Right ventricle myocardium inferior (tissue), 1 donor: ENCODE measurements around the gene NRP1. TPM values are rescaled to one million over a fixed set of nuclear protein-coding genes. Genes with fewer than 3 reads are reported as not detected.
A peak's percentile ranks its signal among the peaks of the same experiment; 100 is the strongest.

ENCODE experiments used
- ATAC-seq: fragments of 200-7000 bp; cut with Tn5 transposase; one replicate; pipeline ENCODE4 v1.9.1; 2020; ENCODE audit warnings: mild to moderate bottlenecking, moderate library complexity
- DNase-seq: peaks from one replicate; pipeline ENCODE4 v3.0.0; 2021; ENCODE audit errors: missing footprints
- intact Hi-C: fragments of 100-400 bp; cut with DNase I; formaldehyde crosslinking; loops from one replicate; pipeline ENCODE4 v1.11.0; 2022
- total RNA-seq: library from RNA; stranded (reverse); fragmentation: NEBNext Ultra II Directional; extraction: Animal tissue kit (Norgen Biotek cat#: 25700); gene quantifications from one replicate; pipeline ENCODE4 v1.2.1, GENCODE V29; 2021
- donor health status: DM: no; HTN: yes; CAD: no; lungs with severe emphysema.

The NRP1 gene
- total RNA-seq, 1 donor from 2014 or later, result 175 TPM

DNA sequence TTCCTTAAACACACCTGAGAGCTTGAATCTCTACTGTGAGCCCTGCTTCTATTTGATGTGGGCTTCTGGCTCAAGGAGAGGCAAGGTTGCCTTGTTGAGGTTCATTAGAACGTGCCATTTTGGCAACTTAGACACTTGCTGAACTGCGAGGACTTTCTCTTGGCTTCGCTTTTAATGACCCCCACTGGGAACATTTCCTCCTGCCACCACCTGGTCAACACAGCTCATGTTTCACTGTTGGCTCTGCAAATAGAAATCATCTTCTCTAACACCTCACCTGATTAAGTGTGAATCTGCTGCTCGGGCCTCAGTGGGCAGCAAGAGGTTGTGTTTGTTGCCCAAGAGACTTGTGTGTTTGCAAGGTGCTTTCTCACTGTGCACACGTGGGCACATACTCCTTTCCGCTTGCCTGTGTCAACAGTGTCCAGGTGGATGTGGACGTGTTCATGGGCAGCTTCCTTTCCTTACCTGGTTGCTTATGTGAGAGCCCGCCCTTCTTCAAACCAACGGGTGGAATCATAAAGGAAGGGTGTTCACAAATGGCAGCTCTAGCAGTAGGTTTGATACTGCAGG is 147.0 kb downstream of the NRP1 start:
- intact Hi-C loops, result no loop called here

DNA sequence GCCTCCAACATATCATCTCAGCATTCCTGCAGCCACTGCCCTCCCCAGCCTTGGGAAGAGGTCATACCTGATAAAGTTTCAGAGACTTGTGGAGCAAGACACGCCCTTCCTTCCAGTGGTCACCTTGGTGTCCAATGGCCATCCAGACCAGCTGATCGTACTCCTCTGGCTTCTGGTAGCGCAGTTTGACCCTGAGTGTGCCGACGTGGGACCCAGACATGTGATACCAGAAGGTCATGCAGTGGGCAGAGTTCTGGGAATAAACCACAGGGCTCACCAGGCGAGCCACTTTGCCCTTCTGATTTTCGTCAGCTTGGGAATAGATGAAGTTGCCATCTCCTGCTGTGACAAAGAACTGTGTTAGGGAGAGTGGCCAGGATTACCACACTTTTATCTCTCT is 148.3 kb downstream of the NRP1 start:
- ATAC-seq, result no peak
- intact Hi-C loops, result no loop called here
- no peak for DNase-seq

More for the DNA sequence above, 147.0 kb downstream of the NRP1 start:
- DNase-seq (no peak), ATAC-seq (no peak)

DNA sequence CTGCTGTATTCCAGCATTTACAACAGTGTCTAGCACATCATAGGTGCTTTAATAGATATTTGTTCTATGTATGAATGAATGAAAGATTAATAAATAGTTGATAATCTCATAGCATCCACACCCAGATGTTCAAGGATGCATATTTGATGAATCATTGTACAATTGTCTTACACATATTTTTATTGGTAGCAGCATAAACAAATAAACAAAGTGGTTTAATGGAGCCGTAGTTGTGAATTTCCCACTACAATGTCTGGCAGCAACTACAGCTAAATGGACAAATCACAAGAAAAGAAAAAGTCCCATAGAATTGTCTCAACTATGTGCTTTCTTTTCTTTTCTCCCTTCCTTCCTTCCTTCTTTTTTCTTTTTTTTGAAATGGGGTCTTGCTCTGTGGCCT is 150.8 kb downstream of the NRP1 start:
- intact Hi-C loops, result no loop called here

DNA sequence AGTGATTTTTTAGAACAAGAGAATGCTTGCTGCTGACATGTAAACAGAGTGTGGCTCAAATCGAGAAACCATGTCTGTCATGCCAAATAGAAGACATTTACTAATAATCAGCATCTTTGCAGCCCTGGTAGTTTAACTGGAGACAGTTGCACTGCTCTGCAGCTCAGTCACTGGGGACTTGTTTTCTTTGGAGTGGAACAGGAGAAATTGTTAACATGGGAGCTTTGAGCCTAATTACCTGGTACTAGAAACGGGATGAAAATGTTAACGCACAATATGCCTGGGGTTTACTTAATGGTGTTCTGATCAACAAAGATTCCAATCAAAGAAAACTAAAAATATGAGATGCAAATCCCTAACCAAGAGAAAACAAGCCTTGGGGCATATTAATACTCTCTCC is 153.5 kb downstream of the NRP1 start:
- ATAC-seq (no peak), DNase-seq (no peak)
- intact Hi-C loops, result no loop called here

More for the DNA sequence above, 150.8 kb downstream of the NRP1 start:
- DNase-seq (no peak), ATAC-seq (no peak)

DNA sequence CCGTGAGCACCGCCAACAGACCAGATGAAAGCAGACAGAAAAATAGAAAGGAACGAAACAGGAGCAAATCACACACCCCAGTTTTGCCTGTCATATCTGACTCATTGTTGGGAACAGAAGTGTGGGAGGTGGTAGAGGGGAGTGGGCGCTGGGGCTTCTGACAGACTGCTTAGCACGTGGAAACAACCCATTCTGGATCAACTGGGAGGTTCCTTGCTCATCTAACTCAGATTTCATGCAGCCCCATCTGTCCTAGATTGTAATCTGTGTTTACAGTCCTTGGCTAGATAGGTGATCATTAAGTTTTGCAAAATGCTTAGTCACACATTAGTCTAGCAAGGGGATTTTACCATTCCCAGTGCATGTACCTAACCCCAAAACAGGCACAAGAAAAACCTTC is 154.1 kb downstream of the NRP1 start:
- DNase-seq (no peak), ATAC-seq (no peak)
- intact Hi-C loops, result no loop called here

DNA sequence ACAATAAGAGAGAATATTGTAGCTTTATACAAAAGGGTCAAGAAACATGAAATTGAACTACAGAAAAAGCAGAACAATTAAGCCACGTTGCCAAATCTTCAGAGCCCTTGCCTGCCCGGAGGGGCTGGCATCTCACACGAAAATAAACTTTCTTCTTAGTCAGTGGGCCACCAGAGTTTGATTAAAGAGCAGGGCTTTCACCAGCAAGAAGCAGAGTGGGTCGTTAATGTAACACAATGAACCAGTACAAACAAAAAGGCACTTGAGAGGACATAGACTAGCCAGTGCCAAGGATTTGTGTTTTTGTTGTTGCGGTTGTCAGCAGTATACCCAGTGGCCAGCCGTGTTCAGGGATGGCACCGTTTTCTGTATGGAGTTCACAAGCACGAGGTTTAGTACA is 155.4 kb downstream of the NRP1 start:
- intact Hi-C loops, result no loop called here
- ATAC-seq (peak; percentile 30), DNase-seq (no peak)

DNA sequence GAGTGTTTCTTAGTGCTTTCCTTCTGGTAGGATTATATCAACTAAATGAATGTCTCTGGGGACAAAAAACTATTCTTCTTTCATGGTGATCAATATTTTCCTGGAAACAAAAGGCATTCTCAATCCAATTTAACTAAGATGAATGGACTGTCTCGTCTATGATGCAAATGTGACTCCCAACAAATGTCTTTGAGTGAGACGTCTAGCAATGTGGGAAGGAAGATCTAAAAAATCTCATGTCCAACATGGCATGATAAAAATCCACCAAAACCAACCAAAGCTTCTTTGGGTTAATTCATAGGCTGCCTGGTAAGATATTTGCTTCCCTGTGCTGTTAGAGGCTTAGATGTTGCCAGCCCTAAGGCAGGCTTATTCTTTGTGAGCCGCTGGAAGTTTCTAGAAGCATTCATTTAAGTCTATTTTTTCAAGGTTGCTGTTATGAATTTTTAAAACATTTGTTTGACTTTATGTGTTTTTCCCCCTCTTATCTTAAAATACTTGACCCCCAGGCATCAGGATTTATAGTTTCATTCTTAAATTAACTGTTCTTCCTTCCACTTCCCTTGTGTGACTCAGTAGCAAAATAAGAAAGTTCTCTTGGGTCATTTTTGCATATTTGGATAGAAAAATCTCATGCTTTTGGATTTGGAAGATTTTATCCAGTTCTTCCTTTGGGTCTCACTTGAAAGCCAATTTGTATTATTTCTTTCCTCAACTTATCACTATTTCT is 156.3 kb downstream of the NRP1 start:
- DNase-seq (no peak), ATAC-seq (no peak)
- intact Hi-C loops, result no loop called here

DNA sequence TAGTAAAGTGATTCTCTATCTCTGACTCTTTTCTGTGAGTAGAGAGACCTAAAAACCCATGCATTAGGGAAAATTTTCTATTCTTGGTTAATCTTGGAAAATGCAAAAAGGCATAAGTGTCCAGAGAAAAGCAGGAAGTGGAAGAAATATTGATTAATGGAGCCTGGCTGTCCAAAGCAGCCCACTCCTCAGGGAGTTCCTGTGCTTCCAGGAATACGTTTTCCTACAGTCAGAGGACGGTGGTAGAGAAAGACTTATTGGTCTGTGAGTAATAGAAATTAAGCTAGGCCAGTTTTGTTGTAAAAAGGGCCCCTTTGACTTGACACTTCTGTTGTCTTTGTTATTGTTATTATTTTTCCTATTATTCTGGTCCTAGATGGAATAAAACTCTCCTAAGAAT is 157.8 kb downstream of the NRP1 start:
- DNase-seq (no peak), ATAC-seq (no peak)
- intact Hi-C loops, result no loop called here

DNA sequence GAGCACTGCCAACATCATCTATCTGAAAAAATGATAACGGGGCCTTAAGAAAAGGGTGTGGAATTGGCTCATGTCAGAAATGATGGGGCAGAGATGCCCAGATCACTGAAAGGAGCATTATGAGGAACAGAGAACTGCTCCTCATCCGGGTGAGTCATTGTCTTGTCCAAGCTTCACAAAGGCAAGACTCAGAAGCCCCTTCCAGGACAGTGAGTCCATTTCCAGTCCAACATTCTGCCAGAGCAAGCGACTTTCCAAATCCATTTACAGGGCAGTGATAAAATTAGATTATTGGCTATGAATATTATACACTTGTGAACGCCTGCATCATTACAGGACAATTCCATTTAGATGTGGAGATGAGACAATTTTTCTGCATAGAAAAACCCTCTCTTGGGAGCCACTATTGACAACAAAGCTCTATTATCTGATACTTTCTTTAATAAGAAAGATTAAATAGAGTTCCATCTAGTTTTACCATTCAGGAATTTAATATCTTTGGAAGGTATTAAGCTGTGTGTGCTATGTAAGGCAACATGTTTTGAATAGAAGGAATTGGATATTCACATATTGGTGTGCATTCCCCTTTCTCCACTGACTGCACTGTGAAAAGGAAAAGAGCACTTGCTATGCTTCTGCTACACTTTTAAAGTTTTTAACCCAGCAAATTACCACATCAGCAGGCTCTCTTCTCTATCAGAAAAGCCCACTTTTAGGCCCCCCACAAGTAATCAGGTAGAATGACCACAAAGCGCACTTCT is 159.6 kb downstream of the NRP1 start:
- intact Hi-C loops, result no loop called here
- DNase-seq, result no peak
- ATAC-seq, result no peak

DNA sequence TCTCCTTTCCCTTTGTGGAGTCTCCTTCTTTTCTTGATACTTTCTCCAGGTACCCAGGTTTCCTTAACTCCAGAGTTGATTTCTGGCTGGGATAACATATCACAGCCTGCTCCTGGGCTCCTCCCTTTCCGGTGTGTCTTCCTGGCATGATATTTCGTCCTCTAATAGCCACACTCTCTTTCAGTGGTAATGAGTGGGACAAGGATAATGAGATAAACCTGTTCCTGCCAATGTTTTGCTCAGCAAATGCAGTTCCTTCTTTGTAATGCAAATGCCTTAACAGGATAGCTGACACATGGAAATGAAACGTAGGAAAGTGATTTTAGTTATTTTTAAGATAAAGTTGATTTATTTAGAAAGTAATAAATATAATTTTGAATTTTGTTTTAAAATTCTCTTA is 168.6 kb downstream of the NRP1 start:
- no peak for ATAC-seq

DNA sequence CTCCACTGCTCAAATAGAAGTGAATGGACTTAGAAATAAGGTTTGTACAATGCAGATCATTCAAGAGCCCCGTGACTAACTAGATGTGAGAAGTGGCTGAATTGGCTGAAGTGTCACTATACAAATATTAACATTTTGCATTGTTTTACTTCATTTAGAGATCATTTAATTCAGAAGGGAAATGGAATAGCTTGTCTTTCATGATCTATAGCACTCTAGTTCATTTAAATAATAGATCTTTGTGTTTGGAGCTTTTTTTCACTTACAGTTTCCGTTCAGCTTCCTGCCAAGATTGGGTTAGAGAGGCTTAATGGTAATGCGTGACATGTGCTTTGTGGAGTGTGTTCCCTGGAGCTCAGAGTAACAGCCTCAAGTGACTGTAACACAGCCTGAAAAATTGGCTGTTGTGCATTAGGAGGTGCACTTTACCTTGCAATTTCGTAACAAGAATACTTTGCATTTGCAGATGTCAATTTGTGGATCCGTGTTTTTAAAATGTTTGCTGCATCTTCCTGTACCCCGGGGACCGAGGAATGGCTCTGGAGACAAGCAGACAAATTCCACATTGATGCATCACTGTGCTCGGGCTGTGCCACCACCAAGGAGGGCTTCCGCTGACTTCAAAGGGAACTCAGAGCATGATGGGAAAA is 170.3 kb downstream of the NRP1 start:
- intact Hi-C loops, result no loop called here
- DNase-seq, result no peak

More for the DNA sequence above, 168.6 kb downstream of the NRP1 start:
- intact Hi-C loops, result no loop called here
- DNase-seq, result no peak

DNA sequence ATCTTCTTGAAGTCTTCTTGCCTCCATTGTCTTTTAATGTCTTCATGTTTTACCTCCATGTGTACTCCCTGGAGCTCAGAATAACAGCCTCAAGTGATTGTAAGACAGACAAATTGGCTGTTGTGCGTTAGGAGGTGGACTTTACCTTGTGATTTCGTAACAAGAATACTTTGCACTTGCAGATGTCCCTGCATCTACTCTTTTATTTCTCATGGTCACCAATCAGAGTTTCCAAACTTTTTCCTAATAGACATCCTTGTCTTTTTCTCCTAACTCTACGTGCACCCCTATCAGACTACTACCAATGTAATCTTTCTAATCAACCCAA is 172.3 kb downstream of the NRP1 start:
- ATAC-seq (no peak), DNase-seq (no peak)
- intact Hi-C loops, result no loop called here

More for the DNA sequence above, 170.3 kb downstream of the NRP1 start:
- no peak for ATAC-seq

DNA sequence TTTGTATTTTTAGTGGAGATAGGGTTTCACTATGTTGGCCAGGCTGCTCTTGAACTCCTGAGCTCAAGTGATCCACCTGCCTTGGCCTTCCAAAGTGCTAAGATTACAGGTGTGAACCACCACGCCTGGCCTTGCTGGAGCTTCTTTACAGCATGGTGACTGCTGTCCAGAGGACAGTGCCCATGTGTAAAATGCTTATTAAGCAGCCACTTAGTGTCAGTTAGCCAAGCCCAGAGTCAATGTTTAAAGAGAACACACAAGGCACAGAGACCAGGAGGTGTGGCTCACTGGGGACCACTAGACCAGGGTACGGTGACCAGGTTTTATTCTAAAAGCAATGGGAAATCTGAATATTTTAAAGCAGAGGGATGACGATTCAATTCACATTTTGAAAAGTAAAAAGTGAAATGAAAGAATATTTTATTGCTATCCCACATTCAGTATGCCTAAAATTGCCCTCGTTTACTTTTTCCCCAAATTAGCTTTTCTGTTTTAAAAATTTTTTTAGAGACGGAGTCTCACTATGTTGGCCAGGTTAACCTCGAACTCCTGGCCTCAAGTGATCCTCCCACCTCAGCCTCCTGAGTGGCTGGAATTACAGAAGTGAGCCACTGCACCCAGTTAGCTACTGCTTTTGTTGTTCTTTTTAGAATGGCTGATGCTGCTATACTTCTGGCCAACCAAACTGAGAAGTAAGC is 172.8 kb downstream of the NRP1 start:
- intact Hi-C loops, result no loop called here
- ATAC-seq, result no peak
- no peak for DNase-seq

DNA sequence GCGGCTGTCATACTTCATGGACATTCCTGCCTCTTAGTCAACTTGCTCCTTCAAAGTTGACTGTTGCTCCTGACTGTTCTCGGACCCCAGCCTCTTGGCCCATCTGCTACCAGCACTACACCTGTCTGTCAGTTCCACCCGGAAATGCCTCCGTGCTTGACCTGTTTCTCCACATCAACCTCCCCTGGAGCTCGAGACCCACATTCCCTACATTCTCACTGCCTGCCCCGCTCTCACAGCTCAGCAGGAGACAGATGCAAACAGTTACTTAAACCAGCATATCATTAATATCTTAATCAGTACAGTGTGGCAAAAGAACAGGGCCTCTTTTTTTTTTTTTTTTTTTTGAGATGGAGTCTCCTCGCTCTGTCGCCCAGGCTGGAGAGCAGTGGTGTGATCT is 174.3 kb downstream of the NRP1 start:
- no peak for DNase-seq
- ATAC-seq, result no peak
- intact Hi-C loops, result no loop called here

DNA sequence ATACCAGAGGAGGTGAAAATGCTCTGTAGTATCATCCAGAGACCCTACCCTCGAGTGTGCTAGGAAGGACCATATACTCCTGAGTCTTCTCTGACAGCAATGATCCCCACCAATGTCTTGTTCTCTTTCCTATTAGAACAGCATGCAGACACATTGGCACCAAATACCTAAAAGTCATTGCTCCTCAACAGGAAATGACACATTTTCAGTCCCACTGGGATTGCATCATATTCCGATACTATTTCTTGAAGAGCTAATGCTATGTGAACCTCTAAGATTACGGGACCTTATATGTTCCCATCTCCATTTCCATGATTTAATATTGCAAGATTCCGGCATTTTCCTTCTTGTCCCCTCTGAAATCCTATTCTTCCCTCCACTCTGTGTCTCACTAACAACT is 177.4 kb downstream of the NRP1 start:
- no peak for DNase-seq
- ATAC-seq, result no peak
- intact Hi-C loops, result loop anchor here (5.0 kb wide), 1 partner anchor 360 kb away; no protein-coding TSS in a partner anchor

DNA sequence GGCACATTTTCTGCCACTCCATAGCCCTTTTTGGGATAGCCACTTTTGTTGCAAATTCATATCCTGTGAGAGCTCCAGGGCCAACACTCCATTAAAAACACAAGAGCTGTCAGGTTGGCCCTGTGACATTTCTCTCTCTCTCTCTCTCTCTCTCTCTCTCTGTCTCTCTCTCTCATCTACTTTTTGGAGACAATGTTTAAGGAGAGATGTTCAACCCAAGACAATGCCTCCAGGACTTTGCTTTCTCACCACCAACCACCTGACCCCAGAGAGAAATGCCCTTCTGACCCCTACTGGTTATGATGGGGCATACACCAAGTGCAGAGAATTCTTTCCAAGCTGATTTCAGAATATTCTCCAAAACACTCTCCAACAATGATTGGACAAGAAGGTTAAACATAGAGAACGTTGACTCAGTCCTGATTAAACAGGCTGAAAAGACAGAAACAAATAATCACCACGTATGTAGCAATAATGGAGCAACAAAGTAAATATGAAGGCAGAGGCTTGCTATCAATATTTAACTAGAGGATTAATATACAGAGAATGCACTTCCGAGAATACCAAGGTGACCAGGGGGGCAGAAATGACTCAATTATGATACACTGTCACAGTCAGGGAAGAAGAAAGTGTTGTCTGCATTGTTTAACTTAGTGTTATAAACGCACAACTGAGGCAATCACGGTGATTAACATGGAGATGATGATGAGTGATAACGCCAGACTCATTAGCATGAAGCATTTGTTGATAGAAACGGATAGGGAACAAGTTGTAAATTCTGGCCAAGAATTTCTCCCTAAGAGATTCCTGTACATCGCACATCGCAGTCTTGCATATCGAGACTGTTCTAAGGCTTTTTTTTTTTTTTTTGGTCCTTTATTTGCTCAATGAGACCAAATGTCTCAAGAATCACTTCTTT is 178.5 kb downstream of the NRP1 start:
- DNase-seq (no peak), ATAC-seq (no peak)
- intact Hi-C loops, result loop anchor here (5.0 kb wide), 1 partner anchor 359 kb away; no protein-coding TSS in a partner anchor

DNA sequence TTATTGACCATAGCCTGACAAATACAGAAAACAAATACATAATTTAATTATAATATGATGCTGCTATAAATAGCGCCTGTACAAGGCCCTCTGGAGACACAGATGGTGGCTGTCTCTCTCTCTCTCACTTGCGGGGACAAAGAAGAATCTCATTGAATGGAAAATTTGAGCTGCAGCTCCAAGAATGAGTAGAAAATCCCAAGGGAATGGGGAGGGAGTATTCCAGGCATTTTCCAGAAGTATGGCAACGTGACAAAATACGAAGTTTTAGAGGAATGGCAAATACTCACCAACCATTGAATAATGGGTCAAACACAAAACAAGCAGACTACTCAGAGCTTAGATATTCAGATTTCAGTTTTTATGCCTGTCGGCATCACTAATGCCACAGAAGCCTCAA is 179.9 kb downstream of the NRP1 start:
- intact Hi-C loops, result no loop called here
- DNase-seq (no peak), ATAC-seq (no peak)

DNA sequence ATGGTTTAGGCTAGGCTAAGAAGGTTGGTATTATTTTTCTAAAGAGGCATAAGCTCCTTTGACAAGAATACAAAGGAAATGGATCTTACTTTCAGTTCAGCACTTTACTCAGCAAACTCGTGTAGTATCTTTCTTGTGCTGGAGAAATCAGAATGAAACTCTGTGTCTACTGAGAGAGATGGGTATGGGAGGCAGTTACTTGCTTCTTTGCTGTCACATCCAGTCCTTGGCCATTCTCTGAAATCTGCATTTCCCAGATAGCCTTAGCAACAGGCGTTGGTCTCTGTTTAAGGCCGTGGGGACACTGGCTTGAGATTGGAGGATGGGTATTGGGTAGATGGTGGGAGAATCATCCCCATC is 180.5 kb downstream of the NRP1 start:
- ATAC-seq (no peak), DNase-seq (no peak)
- intact Hi-C loops, result no loop called here
